H1 (cell line): ENCODE data around the gene ALPL. TPM values are rescaled to one million over a fixed set of nuclear protein-coding genes. Genes with fewer than 3 reads are reported as not detected.

Experiments
- CTCF ChIA-PET: fragments of 300-600 bp; sonication (Branson Sonifier 250); formaldehyde crosslinking; loops from one replicate; lab custom pipeline; 2021; ENCODE audit not compliant: partially characterized antibody; lab: Charles Lee
- POLR2A ChIA-PET: fragments of 300-600 bp; sonication (Branson Sonifier 250); formaldehyde crosslinking; loops from one replicate; lab custom pipeline; 2021; ENCODE audit warnings: inconsistent platforms; ENCODE audit not compliant: partially characterized antibody; lab: Charles Lee
- DNase-seq, 2 experiments: peaks; one replicate each; pipeline versions ENCODE4 v3.0.0 to v3.0.0-alpha.2; 2010 to 2022; ENCODE audit warnings: low spot score in 2 of 2, low read depth in 1 of 2, mixed read lengths in 1 of 2
- FAIRE-seq: peaks from 2 replicates; lab custom pipeline; 2011; peaks lifted over from hg19 to GRCh38; lab: Jason Lieb, UNC
- H2AFZ ChIP-seq: 2 replicates; pipeline ENCODE4 v1.8.1; 2012; ENCODE audit warnings: low read length, inconsistent platforms
- H2AK5ac ChIP-seq: 2 replicates; pipeline ENCODE4 v1.6.1; 2013; ENCODE audit warnings: low read depth, low read length
- H2BK120ac ChIP-seq: replicated peaks from 2 replicates; pipeline ENCODE3; 2013; ENCODE audit warnings: low read depth, low read length, inconsistent platforms
- H2BK12ac ChIP-seq: 2 replicates; pipeline ENCODE4 v1.6.1; 2013; ENCODE audit warnings: low read depth, low read length
- H2BK15ac ChIP-seq: 2 replicates; pipeline ENCODE4 v1.6.1; 2013; ENCODE audit warnings: low read length
- H2BK20ac ChIP-seq: 2 replicates; pipeline ENCODE4 v1.6.1; 2013; ENCODE audit warnings: low read length
- H2BK5ac ChIP-seq: 2 replicates; pipeline ENCODE4 v1.6.1; 2013; ENCODE audit warnings: low read depth, low read length
- H3K14ac ChIP-seq: 2 replicates; pipeline ENCODE4 v1.6.1; 2013; ENCODE audit warnings: inconsistent platforms; ENCODE audit not compliant: insufficient read length
- H3K18ac ChIP-seq: 2 replicates; pipeline ENCODE4 v1.6.1; 2013; ENCODE audit warnings: low read length; ENCODE audit errors: extremely low read depth
- H3K23ac ChIP-seq: 2 replicates; pipeline ENCODE4 v1.6.1; 2013; ENCODE audit warnings: inconsistent platforms; ENCODE audit not compliant: insufficient read length
- H3K23me2 ChIP-seq: 2 replicates; pipeline ENCODE4 v1.6.1; 2013; ENCODE audit warnings: low read depth, low read length
- H3K27ac ChIP-seq: 2 replicates; pipeline ENCODE4 v1.6.1; 2011; ENCODE audit warnings: low read depth, low read length, inconsistent platforms
- H3K27me3 ChIP-seq, 4 experiments: replicated peaks in 1 of 4; 1 replicate in 1 of 4; 2 replicates in 3 of 4; pipeline versions ENCODE4 v1.6.1 to v1.8.1; 2011 to 2013; ENCODE audit warnings: low read length in 3 of 4, mild to moderate bottlenecking in 3 of 4, inconsistent platforms in 2 of 4, mixed read lengths in 2 of 4, moderate library complexity in 1 of 4; ENCODE audit not compliant: control insufficient read depth in 3 of 4, insufficient read depth in 3 of 4; ENCODE audit errors: extremely low read depth in 1 of 4
- H3K36me3 ChIP-seq, 4 experiments: 2 replicates each; pipeline versions ENCODE4 v1.6.1 to v1.8.1; 2011 to 2013; ENCODE audit warnings: mild to moderate bottlenecking in 4 of 4, low read length in 3 of 4, moderate library complexity in 2 of 4, control low read depth in 1 of 4, inconsistent platforms in 1 of 4; ENCODE audit not compliant: insufficient read depth in 4 of 4, control insufficient read depth in 2 of 4
- H3K4ac ChIP-seq: replicated peaks from 2 replicates; pipeline ENCODE3; 2013; ENCODE audit warnings: low read length, low read depth, mixed read lengths, inconsistent platforms; ENCODE audit not compliant: insufficient read length
- H3K4me1 ChIP-seq, 4 experiments: replicated peaks in 1 of 4; 1 replicate in 1 of 4; 2 replicates in 3 of 4; pipeline versions ENCODE4 v1.6.1 to v1.8.1; 2011 to 2013; ENCODE audit warnings: low read length in 3 of 4, inconsistent platforms in 2 of 4, mixed read lengths in 1 of 4; ENCODE audit not compliant: insufficient read depth in 4 of 4, control insufficient read depth in 3 of 4
- H3K4me2 ChIP-seq, 2 experiments: 2 replicates each; pipeline versions ENCODE4 v1.6.1 to v1.8.1; 2011 to 2013; ENCODE audit warnings: low read depth in 2 of 2, low read length in 2 of 2, control low read depth in 1 of 2, inconsistent platforms in 1 of 2, mild to moderate bottlenecking in 1 of 2; ENCODE audit not compliant: insufficient read depth in 1 of 2
- H3K4me3 ChIP-seq, 4 experiments: fragments of 200-600, 300-600 bp in 1 of 4; sonication (generic), shearing (Covaris generic), sonication (Bioruptor Twin) in 1 of 4; 2 replicates each; pipeline versions ENCODE4 v1.5.1 to v1.8.1; 2011 to 2016; ENCODE audit warnings: low read length in 4 of 4, low read depth in 3 of 4, control low read depth in 2 of 4, inconsistent platforms in 2 of 4, mild to moderate bottlenecking in 2 of 4, mixed read lengths in 1 of 4, moderate library complexity in 1 of 4; ENCODE audit not compliant: insufficient read depth in 2 of 4; ENCODE audit errors: extremely low read depth in 1 of 4
- H3K56ac ChIP-seq: replicated peaks from 2 replicates; pipeline ENCODE3; 2013; ENCODE audit warnings: low read depth, mild to moderate bottlenecking, mixed read lengths, low read length, inconsistent platforms; ENCODE audit not compliant: insufficient read length
- H3K79me1 ChIP-seq: 2 replicates; pipeline ENCODE4 v1.6.1; 2013; ENCODE audit warnings: low read depth, low read length, control low read depth
- H3K79me2 ChIP-seq, 2 experiments: 2 replicates each; pipeline versions ENCODE4 v1.6.1 to v1.8.1; 2012 to 2013; ENCODE audit warnings: low read length in 2 of 2, mild to moderate bottlenecking in 2 of 2, inconsistent platforms in 1 of 2; ENCODE audit not compliant: insufficient read depth in 2 of 2, control insufficient read depth in 1 of 2
- H3K9ac ChIP-seq, 4 experiments: replicated peaks in 1 of 4; 1 replicate in 1 of 4; 2 replicates in 3 of 4; pipeline versions ENCODE4 v1.6.1 to v1.8.1; 2011 to 2013; ENCODE audit warnings: low read depth in 3 of 4, low read length in 3 of 4, control low read depth in 2 of 4, mild to moderate bottlenecking in 2 of 4, moderate library complexity in 2 of 4, inconsistent platforms in 1 of 4; ENCODE audit errors: extremely low read depth in 1 of 4
- H3K9me3 ChIP-seq, 2 experiments: 2 replicates each; pipeline versions ENCODE4 v1.6.1 to v1.8.1; 2012 to 2013; ENCODE audit warnings: mild to moderate bottlenecking in 2 of 2, moderate library complexity in 2 of 2, control low read depth in 1 of 2, inconsistent platforms in 1 of 2, low read depth in 1 of 2, low read length in 1 of 2, mixed read lengths in 1 of 2; ENCODE audit not compliant: insufficient read depth in 2 of 2
- H4K20me1 ChIP-seq, 2 experiments: replicated peaks in 1 of 2; 2 replicates each; pipeline versions ENCODE3 to v1.8.1; 2011 to 2013; ENCODE audit warnings: inconsistent platforms in 2 of 2, low read length in 2 of 2, mild to moderate bottlenecking in 1 of 2; ENCODE audit not compliant: insufficient read depth in 2 of 2, control insufficient read depth in 1 of 2
- H4K5ac ChIP-seq: 2 replicates; pipeline ENCODE4 v1.6.1; 2013; ENCODE audit warnings: low read length, low read depth, mixed read lengths, inconsistent platforms; ENCODE audit not compliant: insufficient read length
- H4K8ac ChIP-seq: 2 replicates; pipeline ENCODE4 v1.8.0; 2013; ENCODE audit warnings: mild to moderate bottlenecking, moderate library complexity, low read length, inconsistent platforms; ENCODE audit not compliant: insufficient read depth; ENCODE audit errors: extremely low read depth
- H4K91ac ChIP-seq: replicated peaks from 2 replicates; pipeline ENCODE3; 2013; ENCODE audit warnings: low read length, mixed read lengths, inconsistent platforms; ENCODE audit not compliant: insufficient read length
- BRCA1 ChIP-seq: IDR thresholded peaks from 2 replicates; pipeline ENCODE4 v1.6.1; 2012; ENCODE audit warnings: low read depth, low read length, improper control_type of control experiment
- CEBPB ChIP-seq: IDR thresholded peaks from 2 replicates; pipeline ENCODE4 v1.6.1; 2012; ENCODE audit warnings: low read depth, low read length
- E2F6 ChIP-seq: IDR thresholded peaks from 2 replicates; pipeline ENCODE4 v1.6.1; 2012; ENCODE audit warnings: inconsistent platforms
- MAFK ChIP-seq: IDR thresholded peaks from 2 replicates; pipeline ENCODE4 v1.6.1; 2012; ENCODE audit warnings: low read depth, mild to moderate bottlenecking, improper control_type of control experiment, low read length
- RAD21 ChIP-seq, 2 experiments: IDR thresholded peaks in 1 of 2; conservative IDR thresholded peaks in 1 of 2; 2 replicates each; pipeline ENCODE4 v1.6.1; 2011; ENCODE audit warnings: low read depth in 2 of 2, low read length in 2 of 2, improper control_type of control experiment in 1 of 2, inconsistent platforms in 1 of 2, mild to moderate bottlenecking in 1 of 2, moderate library complexity in 1 of 2
- TAF7 ChIP-seq: optimal IDR thresholded peaks from 2 replicates; pipeline ENCODE3; 2011; ENCODE audit warnings: low read depth, mild to moderate bottlenecking, inconsistent platforms, low read length, moderate library complexity, borderline replicate concordance
- TCF12 ChIP-seq: IDR thresholded peaks from 2 replicates; pipeline ENCODE4 v1.6.1; 2011; ENCODE audit warnings: low read depth, mild to moderate bottlenecking, low read length
- WGBS, 2 experiments: shearing (Covaris generic) in 1 of 2; methylation state at CpG; one replicate each; pipeline versions ENCODE4 v1.1.6 to v1.1.7; 2013 to 2015; ENCODE audit warnings: low lambda C conversion rate in 2 of 2, mixed read lengths in 2 of 2, inconsistent platforms in 1 of 2, low coverage in 1 of 2, missing lambda C conversion rate in 1 of 2; ENCODE audit not compliant: insufficient replicate concordance in 2 of 2, insufficient coverage in 1 of 2, insufficient read length in 1 of 2; ENCODE audit errors: extremely low coverage in 1 of 2, missing lambda C conversion rate in 1 of 2; 5-methylcytosine and 5-hydroxymethylcytosine counted together
- polyA plus RNA-seq, 7 experiments: library from polyadenylated mRNA; depleted of rRNA in 3 of 7; stranded (reverse) in 5 of 7; unstranded in 2 of 7; fragments of >200 nt in 5 of 7; fragments of 200-250 nt in 2 of 7; gene quantifications; 1 replicate in 5 of 7; 2 replicates in 1 of 7; 4 replicates in 1 of 7; pipeline versions ENCODE4 v1.2.1 to v1.2.3, GENCODE V29; 2011 to 2013; ENCODE audit warnings: missing spikeins in 2 of 7, mixed read lengths in 2 of 7
- total RNA-seq: library from RNA; stranded (reverse); fragmentation: NEBNext Ultra II Directional; extraction: Animal tissue kit (Norgen Biotek cat#: 25700); gene quantifications from 2 replicates; pipeline ENCODE4 v1.2.1, GENCODE V29; 2021
- TF ChIP-seq, protein P1 (sequence below), 3 experiments: IDR thresholded peaks; 1 replicate in 2 of 3; 2 replicates in 1 of 3; pipeline versions ENCODE4 v1.5.1 to v1.6.1; 2011; ENCODE audit warnings: low read length in 3 of 3, mild to moderate bottlenecking in 3 of 3, inconsistent platforms in 2 of 3, low read depth in 1 of 3, moderate library complexity in 1 of 3; ENCODE audit not compliant: insufficient read depth in 1 of 3; ENCODE audit errors: control extremely low read depth in 1 of 3

ALPL gene
- total and polyA plus RNA-seq, 2 of the 8 experiments (the other 6 are each of a cell fraction or from before 2014, with no cell fraction given): 175 to 362 TPM

DNA sequence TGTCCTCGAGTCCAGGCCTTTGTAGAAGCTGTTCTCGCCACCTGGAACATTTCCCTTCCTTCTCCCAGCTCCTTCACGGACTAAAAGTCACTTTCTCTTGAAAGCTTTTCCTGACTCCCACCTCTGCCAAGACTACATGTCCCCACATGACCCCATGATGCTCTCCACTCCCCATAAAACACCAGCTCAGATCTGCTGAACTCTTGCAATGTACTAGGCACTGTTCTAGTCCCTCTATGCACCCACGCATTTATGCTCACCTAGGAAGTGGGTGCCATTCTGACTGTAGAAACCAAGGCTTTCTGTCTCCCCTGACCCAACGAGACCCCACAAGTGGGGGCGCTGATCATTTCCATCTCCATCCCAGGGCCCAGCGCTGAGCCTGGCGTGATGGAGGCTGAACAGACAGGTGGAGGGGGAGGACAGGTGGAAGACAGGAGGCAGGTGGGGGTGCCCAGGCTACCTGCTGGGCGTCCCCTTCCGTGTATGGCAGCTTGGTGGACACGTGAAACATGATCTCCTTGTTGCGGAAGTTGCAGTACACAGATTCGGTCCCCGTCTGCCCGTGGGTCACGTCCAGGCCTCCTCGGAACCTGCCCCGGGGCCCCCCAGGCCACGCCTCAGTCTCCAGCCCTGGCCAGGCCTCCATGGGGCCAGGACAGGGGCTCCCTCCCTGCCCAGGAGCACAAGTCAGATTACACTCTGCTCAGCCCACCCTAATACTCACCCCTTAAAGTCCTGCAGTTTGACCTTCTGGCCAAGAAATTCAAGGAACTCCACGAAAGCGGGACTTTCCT lies 102.0 kb downstream of the ALPL start:
- H2BK20ac ChIP-seq: no peak overlapping the region
- no peaks in the 10 kb centered on the region for H3K27me3 ChIP-seq
- no peak overlapping the region for H2BK120ac ChIP-seq
- no peaks in the 10 kb centered on the region for H4K20me1 ChIP-seq
- no peak overlapping the region for H3K4me2 ChIP-seq
- H3K23me2 ChIP-seq: no peaks in the 10 kb centered on the region
- FAIRE-seq (no peak), DNase-seq (no peak)
- no peak overlapping the region for H2BK12ac ChIP-seq
- H3K4me3 ChIP-seq: no peak overlapping the region
- no peak overlapping the region for H2BK15ac ChIP-seq
- no peak overlapping the region for H3K9ac ChIP-seq
- H3K36me3 ChIP-seq: peaks cover 0 to 3% (median 0%) of the 10 kb centered on the region in 4 experiments; a peak in 2 of 8 replicates
- peak overlapping the region; percentile 66; the same call in 1 of the 2 replicates for H2BK5ac ChIP-seq
- H3K56ac ChIP-seq: no peak overlapping the region
- no peak overlapping the region for H3K27ac ChIP-seq
- ChIA-PET CTCF (interaction anchor here (0.8 to 2.4 kb wide), 7 partner anchors 10 to 341 kb away, joined by 3 to 7 read pairs (median 4); no protein-coding TSS in a partner anchor), POLR2A (no interaction called here)
- H3K4ac ChIP-seq: no peak overlapping the region
- no peak overlapping the region for H4K5ac ChIP-seq
- H3K14ac ChIP-seq: no peak overlapping the region
- no peak overlapping the region for H2AK5ac ChIP-seq
- 89% methylated on average over 21 of the region's 21 CpGs; no CpG with 5 or more reads in 1 of the 2 experiments for WGBS, 2 experiments
- H4K8ac ChIP-seq: no peak overlapping the region
- no peak overlapping the region for H4K91ac ChIP-seq
- no peak overlapping the region for H2AFZ ChIP-seq
- no peak overlapping the region for H3K23ac ChIP-seq
- peaks cover 2 to 7% (median 3%) of the 10 kb centered on the region in 4 experiments; a peak in 6 of 7 replicates for H3K4me1 ChIP-seq
- no peaks in the 10 kb centered on the region for H3K79me1 ChIP-seq
- H3K9me3 ChIP-seq: no peaks in the 10 kb centered on the region
- H3K18ac ChIP-seq: no peak overlapping the region
- no peaks in the 10 kb centered on the region for H3K79me2 ChIP-seq
- no peak for TF ChIP-seq BRCA1
- no peak for TF ChIP-seq MAFK
- no peak for TF ChIP-seq E2F6
- TF ChIP-seq TAF7: no peak
- no peak for TF ChIP-seq TCF12
- TF ChIP-seq, protein P1, sequence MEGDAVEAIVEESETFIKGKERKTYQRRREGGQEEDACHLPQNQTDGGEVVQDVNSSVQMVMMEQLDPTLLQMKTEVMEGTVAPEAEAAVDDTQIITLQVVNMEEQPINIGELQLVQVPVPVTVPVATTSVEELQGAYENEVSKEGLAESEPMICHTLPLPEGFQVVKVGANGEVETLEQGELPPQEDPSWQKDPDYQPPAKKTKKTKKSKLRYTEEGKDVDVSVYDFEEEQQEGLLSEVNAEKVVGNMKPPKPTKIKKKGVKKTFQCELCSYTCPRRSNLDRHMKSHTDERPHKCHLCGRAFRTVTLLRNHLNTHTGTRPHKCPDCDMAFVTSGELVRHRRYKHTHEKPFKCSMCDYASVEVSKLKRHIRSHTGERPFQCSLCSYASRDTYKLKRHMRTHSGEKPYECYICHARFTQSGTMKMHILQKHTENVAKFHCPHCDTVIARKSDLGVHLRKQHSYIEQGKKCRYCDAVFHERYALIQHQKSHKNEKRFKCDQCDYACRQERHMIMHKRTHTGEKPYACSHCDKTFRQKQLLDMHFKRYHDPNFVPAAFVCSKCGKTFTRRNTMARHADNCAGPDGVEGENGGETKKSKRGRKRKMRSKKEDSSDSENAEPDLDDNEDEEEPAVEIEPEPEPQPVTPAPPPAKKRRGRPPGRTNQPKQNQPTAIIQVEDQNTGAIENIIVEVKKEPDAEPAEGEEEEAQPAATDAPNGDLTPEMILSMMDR (IDR thresholded peaks at IDR 0.05; ENCODE audit: control extremely low read depth in 1 of 3, insufficient read depth in 1 of 3, low read depth in 1 of 3, low read length in 3 of 3): no peak
- no peak for TF ChIP-seq CEBPB
- TF ChIP-seq RAD21 (IDR thresholded peaks at IDR 0.05 in 1 of 2, conservative IDR thresholded peaks at IDR 0.05 in 1 of 2; ENCODE audit: low read depth in 2 of 2, low read length in 2 of 2): no peak
